ENCODE results near the gene NRG2.

DNA sequence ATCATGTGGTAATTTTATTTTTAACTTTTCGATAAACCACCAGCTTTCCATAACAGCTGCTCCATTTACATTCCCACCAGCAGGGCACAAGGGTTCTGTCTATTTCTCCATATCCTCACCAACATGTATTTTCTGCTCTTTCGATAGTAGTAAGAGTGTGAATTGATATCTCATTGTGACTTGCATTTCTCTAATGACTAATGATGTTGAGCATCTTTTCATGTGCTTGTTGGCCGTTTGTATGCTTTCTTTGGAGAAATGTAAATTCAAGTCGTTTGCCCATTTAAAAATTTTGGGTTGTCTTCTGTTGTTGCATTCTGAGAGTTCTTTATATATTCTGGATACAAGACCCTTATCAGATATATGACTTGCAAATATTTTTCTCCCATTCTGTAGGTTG, 201.6 kb downstream of the NRG2 start:
- TF ChIP-seq POLR2A (IDR thresholded peaks at IDR 0.05) (no peak), EP300 (IDR thresholded peaks at IDR 0.05) (no peak)

Data from ovary (tissue), 1 donor.